Loucy (cell line): ENCODE results near the gene HMCN1.

Experiments
- H2AFZ ChIP-seq: fragments of 200-600 bp; sonication (generic); 2 replicates; pipeline ENCODE4 v1.6.0; 2016; ENCODE audit warnings: antibody characterized with exemption, mild to moderate bottlenecking, low read length, moderate library complexity
- H3F3A ChIP-seq: fragments of 200-600 bp; 2 replicates; pipeline ENCODE4 v1.6.0; 2016; ENCODE audit warnings: antibody characterized with exemption, low read depth, mild to moderate bottlenecking
- H3K27me3 ChIP-seq: fragments of 200-600 bp; sonication (generic); 2 replicates; pipeline ENCODE4 v1.6.1; 2014; ENCODE audit warnings: low read length, mild to moderate bottlenecking; ENCODE audit not compliant: insufficient read depth, poor library complexity, severe bottlenecking
- H3K36me3 ChIP-seq: fragments of 200-600 bp; sonication (generic); 2 replicates; pipeline ENCODE4 v1.6.1; 2016; ENCODE audit warnings: low read length; ENCODE audit not compliant: insufficient read depth
- H3K4me1 ChIP-seq: fragments of 200-600 bp; sonication (generic); 2 replicates; pipeline ENCODE4 v1.5.1; 2014; ENCODE audit warnings: low read length, mild to moderate bottlenecking; ENCODE audit not compliant: insufficient read depth, poor library complexity, severe bottlenecking
- H3K4me2 ChIP-seq: fragments of 200-600 bp; sonication (generic); 2 replicates; pipeline ENCODE4 v1.6.0; 2014; ENCODE audit warnings: antibody characterized with exemption, low read length, low read depth, mild to moderate bottlenecking; ENCODE audit not compliant: poor library complexity, severe bottlenecking
- H3K4me3 ChIP-seq: fragments of 200-600 bp; sonication (generic); 2 replicates; pipeline ENCODE4 v1.5.1; 2014; ENCODE audit warnings: low read length, mild to moderate bottlenecking, mixed read lengths; ENCODE audit not compliant: poor library complexity, severe bottlenecking
- H3K79me2 ChIP-seq: fragments of 200-600 bp; sonication (generic); 2 replicates; pipeline ENCODE4 v1.6.1; 2014; ENCODE audit warnings: low read length; ENCODE audit not compliant: insufficient read depth
- H3K9ac ChIP-seq: fragments of 200-600 bp; sonication (generic); 2 replicates; pipeline ENCODE4 v1.6.0; 2014; ENCODE audit warnings: mild to moderate bottlenecking, low read depth, low read length, moderate library complexity; ENCODE audit not compliant: poor library complexity, severe bottlenecking
- H3K9me2 ChIP-seq: fragments of 200-600 bp; sonication (generic); replicated peaks from 2 replicates; pipeline ENCODE4 v1.6.1; 2016; ENCODE audit warnings: low read depth, low read length, mixed read lengths
- H3K9me3 ChIP-seq: fragments of 200-600 bp; sonication (generic); 2 replicates; pipeline ENCODE4 v1.6.1; 2014; ENCODE audit warnings: mild to moderate bottlenecking, antibody characterized with exemption, low read length, low read depth; ENCODE audit not compliant: insufficient read depth
- H4K20me1 ChIP-seq: fragments of 200-600 bp; sonication (generic); 2 replicates; pipeline ENCODE4 v1.6.0; 2014; ENCODE audit warnings: antibody characterized with exemption, low read length, mild to moderate bottlenecking; ENCODE audit not compliant: insufficient read depth, poor library complexity, severe bottlenecking
- EZH2phosphoT487 ChIP-seq: fragments of 200-600 bp; IDR thresholded peaks from 2 replicates; pipeline ENCODE4 v1.6.1; 2018; ENCODE audit warnings: antibody characterized with exemption, mild to moderate bottlenecking, moderate library complexity, borderline replicate concordance
- TF ChIP-seq, protein P1 (sequence below): fragments of 200-600 bp; sonication (generic); conservative IDR thresholded peaks from 2 replicates; pipeline ENCODE4 v1.5.1; 2014; ENCODE audit warnings: mild to moderate bottlenecking, antibody characterized with exemption, low read length

Gene HMCN1

DNA sequence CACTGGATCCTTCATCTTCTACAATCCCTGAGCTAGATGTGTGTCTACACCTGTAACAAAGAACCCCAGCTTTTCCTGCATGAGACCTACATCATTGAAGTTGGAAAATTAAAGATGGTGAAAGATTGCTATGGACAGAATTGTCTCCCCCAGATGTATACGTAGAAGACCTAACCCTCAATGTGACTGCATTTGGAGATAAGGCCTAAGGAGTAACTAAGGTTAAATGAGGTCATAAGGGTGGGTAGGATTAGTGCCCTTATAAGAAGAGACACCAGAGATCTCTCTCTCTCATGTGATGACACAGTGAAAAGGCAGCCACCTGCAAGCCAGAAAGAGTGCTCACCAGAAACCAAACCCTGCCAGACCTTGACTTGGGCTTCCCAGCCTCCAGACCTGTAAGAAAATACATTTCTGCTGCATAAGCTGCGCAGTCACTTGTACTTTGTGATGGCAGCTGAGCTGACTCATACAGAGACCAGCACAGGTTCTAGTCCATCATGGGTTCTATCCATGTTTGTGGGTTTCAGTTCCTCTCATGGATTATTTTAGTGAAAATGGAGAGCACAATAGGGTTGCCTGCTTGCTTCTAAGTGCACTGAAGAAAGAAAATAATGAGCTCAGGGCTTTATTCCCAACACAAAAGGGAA is 460.0 kb downstream of the HMCN1 start:
- Histone ChIP-seq H3K4me1 (no peaks in the 10 kb centered on the region), H3F3A (no peaks in the 10 kb centered on the region), H3K79me2 (no peaks in the 10 kb centered on the region), H3K27me3 (no peaks in the 10 kb centered on the region), H3K36me3 (no peaks in the 10 kb centered on the region), H3K4me2 (no peak overlapping the region), H4K20me1 (no peaks in the 10 kb centered on the region), H3K9me3 (no peaks in the 10 kb centered on the region), H3K4me3 (no peak overlapping the region), H3K9ac (no peak overlapping the region), H3K9me2 (no peaks in the 10 kb centered on the region), H2AFZ (no peak overlapping the region)
- no peak for TF ChIP-seq EZH2phosphoT487
- TF ChIP-seq, protein P1, sequence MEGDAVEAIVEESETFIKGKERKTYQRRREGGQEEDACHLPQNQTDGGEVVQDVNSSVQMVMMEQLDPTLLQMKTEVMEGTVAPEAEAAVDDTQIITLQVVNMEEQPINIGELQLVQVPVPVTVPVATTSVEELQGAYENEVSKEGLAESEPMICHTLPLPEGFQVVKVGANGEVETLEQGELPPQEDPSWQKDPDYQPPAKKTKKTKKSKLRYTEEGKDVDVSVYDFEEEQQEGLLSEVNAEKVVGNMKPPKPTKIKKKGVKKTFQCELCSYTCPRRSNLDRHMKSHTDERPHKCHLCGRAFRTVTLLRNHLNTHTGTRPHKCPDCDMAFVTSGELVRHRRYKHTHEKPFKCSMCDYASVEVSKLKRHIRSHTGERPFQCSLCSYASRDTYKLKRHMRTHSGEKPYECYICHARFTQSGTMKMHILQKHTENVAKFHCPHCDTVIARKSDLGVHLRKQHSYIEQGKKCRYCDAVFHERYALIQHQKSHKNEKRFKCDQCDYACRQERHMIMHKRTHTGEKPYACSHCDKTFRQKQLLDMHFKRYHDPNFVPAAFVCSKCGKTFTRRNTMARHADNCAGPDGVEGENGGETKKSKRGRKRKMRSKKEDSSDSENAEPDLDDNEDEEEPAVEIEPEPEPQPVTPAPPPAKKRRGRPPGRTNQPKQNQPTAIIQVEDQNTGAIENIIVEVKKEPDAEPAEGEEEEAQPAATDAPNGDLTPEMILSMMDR = no peak

DNA sequence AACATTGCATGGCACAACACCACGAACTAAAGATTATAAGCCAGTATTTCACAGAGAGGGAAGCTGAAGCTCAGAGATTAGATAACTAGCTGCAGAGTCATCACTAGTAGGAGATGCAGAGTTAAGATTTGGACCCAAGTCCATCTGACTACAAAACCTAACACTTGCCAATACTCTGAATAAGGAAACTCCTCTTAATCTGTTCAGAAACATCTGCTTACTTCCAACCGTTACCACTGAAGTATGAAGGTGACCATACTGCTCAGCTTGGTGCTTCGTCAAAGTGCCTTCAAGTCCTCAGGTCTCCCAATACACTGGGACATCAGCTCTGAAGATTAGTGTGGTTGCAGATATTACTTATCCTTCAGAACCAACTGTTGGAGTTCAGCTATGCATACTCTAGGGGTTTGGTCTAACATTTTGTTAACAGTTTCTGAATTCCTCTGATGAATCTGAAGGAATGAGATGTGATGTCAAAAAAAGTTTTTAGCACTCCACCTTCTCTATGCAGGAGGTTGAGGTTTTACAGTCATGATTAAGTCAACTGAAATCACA is 461.3 kb downstream of the HMCN1 start:
- H3K9ac ChIP-seq = no peak overlapping the region
- no peak overlapping the region for H2AFZ ChIP-seq
- H3K4me3 ChIP-seq = no peak overlapping the region
- no peaks in the 10 kb centered on the region for H3F3A ChIP-seq
- no peaks in the 10 kb centered on the region for H3K79me2 ChIP-seq
- no peaks in the 10 kb centered on the region for H4K20me1 ChIP-seq
- no peaks in the 10 kb centered on the region for H3K27me3 ChIP-seq
- TF ChIP-seq, protein P1 = no peak
- TF ChIP-seq EZH2phosphoT487 = no peak
- no peaks in the 10 kb centered on the region for H3K9me3 ChIP-seq
- H3K4me1 ChIP-seq = no peaks in the 10 kb centered on the region
- no peaks in the 10 kb centered on the region for H3K36me3 ChIP-seq
- H3K9me2 ChIP-seq = no peaks in the 10 kb centered on the region
- H3K4me2 ChIP-seq = no peak overlapping the region

DNA sequence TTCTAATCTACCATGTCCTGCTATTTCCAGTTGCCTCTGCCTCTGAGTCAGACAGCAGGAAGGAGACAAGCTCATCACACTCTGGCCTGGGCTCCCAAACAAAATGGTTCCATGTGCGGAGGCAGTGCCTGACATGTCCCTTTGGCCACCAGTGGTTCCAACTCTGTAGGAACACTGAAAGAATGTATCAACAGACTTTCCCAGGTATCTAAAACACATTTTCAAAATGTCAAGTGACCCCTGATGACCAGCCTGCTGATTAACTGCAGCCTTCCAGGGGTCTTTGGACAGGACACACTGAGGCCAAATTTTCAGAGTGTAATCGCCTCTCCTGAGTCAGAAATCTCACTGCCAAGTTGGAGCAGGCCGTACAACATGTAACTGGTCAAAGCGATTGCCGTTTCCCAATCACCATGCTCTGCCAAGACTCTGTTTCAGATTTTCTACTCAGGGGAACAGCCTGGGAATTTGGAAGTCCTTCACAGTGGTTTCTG is 468.1 kb downstream of the HMCN1 start:
- no peak for TF ChIP-seq EZH2phosphoT487
- TF ChIP-seq, protein P1 = no peak
- Histone ChIP-seq H2AFZ (no peak overlapping the region), H3K36me3 (no peaks in the 10 kb centered on the region), H3K79me2 (no peaks in the 10 kb centered on the region), H3K27me3 (peaks cover 15% of the 10 kb centered on the region), H3K9me2 (no peaks in the 10 kb centered on the region), H3K4me1 (peaks cover 4% of the 10 kb centered on the region), H4K20me1 (no peaks in the 10 kb centered on the region), H3K4me3 (no peak overlapping the region), H3K9me3 (no peaks in the 10 kb centered on the region), H3F3A (no peaks in the 10 kb centered on the region), H3K4me2 (no peak overlapping the region), H3K9ac (no peak overlapping the region)
